Lower leg skin (tissue), 4 donors: Measurements from ENCODE around the gene UBA1. TPM values are rescaled to one million over a fixed set of nuclear protein-coding genes. Genes with fewer than 3 reads are reported as not detected.

Experiments
- DNase-seq, 2 donors: peaks; one replicate each; pipeline ENCODE4 v3.0.0-alpha.2; 2019; ENCODE audit warnings: low spot score in 2 of 2
- H3K4me3 ChIP-seq: fragments of 200-600 bp; sonication (generic); 2 replicates; pipeline ENCODE4 v1.5.1; 2017; ENCODE audit warnings: mild to moderate bottlenecking, low read depth; ENCODE audit not compliant: poor library complexity, severe bottlenecking
- POLR2A ChIP-seq, 2 donors: fragments of 450-650 bp; IDR thresholded peaks; one replicate each; pipeline ENCODE4 v1.6.1; 2016 to 2017; ENCODE audit warnings: antibody characterized with exemption in 2 of 2, mild to moderate bottlenecking in 1 of 2, moderate library complexity in 1 of 2
- WGBS, 2 donors: methylation state at CpG; one replicate each; pipeline ENCODE4 v1.1.5; 2018; 5-methylcytosine and 5-hydroxymethylcytosine counted together
- intact Hi-C: fragments of 100-400 bp; cut with DNase I; formaldehyde crosslinking; loops from one replicate; pipeline ENCODE4 v1.15.0; 2023; ENCODE audit warnings: low total_unique reads
- total RNA-seq, 4 donors: library from RNA; depleted of rRNA; stranded (reverse); fragments of >200 nt; gene quantifications; one replicate each; pipeline ENCODE4 v1.1.0, GENCODE V29; 2016
- TF ChIP-seq, protein P1 (sequence below), 3 donors: fragments of 450-650 bp; IDR thresholded peaks; one replicate each; pipeline ENCODE4 v1.5.1; 2016; ENCODE audit warnings: antibody characterized with exemption in 3 of 3, mild to moderate bottlenecking in 3 of 3, moderate library complexity in 2 of 3

UBA1 gene
- total RNA-seq, 4 donors from 2014 or later: 112 to 159 (median 121) TPM

DNA sequence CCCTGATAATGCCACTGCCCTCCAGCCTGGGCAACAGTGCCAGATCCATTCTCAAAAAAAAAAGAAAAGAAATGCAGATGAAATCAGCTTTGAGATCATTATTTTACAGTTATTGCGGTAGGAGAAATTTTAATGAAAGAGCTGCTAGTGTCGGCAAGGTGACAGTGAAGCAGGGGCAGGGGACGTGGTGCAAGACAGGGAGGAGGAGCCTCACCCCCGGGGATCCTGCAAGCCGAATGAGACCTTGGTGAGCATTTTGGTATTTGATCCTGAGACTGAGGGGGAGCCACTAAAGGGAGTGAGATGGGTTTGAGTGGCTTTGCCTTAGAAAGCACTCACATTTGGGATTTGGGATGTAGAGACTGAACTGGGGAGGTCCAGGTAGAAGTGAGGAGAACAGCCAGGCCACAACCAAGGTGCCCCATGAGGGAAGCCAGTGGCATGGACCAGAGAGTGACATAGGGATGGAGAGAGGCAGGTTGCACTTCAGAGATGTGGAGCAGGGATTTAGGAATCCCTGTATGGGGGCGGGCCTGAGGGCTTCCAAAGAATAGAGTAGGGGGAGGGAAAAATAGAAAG, 25.0 kb upstream of the UBA1 start:
- intact Hi-C loops: no loop called here
- WGBS, 2 donors: 85 to 93% methylated on average over 6 of the region's 6 CpGs
- DNase-seq: peak in 1 of 2 donors; percentile 60
- H3K4me3 ChIP-seq: no peak overlapping the region
- TF ChIP-seq, protein P1, sequence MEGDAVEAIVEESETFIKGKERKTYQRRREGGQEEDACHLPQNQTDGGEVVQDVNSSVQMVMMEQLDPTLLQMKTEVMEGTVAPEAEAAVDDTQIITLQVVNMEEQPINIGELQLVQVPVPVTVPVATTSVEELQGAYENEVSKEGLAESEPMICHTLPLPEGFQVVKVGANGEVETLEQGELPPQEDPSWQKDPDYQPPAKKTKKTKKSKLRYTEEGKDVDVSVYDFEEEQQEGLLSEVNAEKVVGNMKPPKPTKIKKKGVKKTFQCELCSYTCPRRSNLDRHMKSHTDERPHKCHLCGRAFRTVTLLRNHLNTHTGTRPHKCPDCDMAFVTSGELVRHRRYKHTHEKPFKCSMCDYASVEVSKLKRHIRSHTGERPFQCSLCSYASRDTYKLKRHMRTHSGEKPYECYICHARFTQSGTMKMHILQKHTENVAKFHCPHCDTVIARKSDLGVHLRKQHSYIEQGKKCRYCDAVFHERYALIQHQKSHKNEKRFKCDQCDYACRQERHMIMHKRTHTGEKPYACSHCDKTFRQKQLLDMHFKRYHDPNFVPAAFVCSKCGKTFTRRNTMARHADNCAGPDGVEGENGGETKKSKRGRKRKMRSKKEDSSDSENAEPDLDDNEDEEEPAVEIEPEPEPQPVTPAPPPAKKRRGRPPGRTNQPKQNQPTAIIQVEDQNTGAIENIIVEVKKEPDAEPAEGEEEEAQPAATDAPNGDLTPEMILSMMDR (IDR thresholded peaks at IDR 0.05): no peak
- TF ChIP-seq POLR2A (IDR thresholded peaks at IDR 0.05): no peak

DNA sequence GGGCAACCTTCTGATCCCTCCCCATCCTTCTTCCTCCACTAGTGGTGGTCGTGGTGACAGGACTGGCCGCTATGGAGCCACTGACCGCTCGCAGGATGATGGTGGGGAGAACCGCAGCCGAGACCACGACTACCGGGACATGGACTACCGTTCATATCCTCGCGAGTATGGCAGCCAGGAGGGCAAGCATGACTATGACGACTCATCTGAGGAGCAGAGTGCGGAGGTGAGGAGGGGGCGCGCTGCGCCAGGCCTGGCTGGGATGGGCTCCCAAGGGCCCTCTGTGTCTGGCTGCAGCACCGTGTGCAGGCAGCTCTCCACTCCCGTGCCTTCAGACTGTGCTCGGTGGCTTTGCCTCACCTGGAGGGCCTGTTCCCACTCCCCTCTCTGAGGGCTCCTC, 24.4 kb upstream of the UBA1 start:
- no peak overlapping the region for H3K4me3 ChIP-seq
- intact Hi-C loops: no loop called here
- TF ChIP-seq, protein P1 (IDR thresholded peaks at IDR 0.05): no peak
- no peak for TF ChIP-seq POLR2A (IDR thresholded peaks at IDR 0.05)
- DNase-seq: peak in 1 of 2 donors; percentile 77
- WGBS, 2 donors: 91 to 96% methylated on average over 19 of the region's 19 CpGs

- WGBS, 2 donors: 68 to 69% methylated on average over 5 to 13 of the region's 13 CpGs
Measured at GRCh38 chrX:47169726-47170515, 23.7 kb upstream of the UBA1 start.

DNA sequence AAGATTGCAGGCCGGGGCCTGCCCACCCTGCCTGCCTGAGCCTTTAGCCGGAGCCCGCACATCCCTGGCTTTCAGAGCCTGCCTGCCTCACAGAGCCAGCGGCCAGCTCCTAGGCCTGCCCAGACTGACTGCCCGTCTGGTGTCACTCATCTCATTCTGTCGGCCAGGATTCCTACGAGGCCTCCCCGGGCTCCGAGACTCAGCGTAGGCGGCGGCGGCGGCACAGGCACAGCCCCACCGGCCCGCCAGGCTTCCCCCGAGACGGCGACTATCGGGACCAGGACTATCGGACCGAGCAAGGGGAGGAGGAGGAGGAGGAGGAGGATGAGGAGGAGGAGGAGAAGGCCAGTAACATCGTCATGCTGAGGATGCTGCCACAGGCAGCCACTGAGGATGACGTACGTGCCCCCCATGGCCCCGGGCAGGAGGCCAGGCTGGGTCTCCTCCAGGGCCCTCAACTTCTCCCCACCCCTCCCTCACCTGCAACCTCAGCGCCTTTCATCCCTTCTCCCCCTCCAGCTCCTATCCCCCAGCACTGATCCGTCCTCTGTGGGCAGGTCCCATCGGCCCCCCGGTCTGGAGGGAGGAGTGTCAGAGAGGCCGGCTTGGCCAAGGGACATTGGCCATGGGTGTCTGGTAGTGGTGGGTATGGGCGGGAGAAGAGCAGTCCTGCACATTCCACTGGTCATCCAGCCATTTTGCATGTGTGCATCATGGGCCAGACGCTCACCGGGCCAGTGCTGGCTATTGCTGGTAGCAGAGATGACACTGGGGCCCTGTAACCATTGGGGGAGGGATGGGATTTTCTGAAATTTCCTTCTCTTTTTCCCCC, 22.6 kb upstream of the UBA1 start:
- WGBS, 2 donors: 84 to 92% methylated on average over 8 to 34 of the region's 34 CpGs
- H3K4me3 ChIP-seq: no peak overlapping the region
- no peak for TF ChIP-seq POLR2A (IDR thresholded peaks at IDR 0.05)
- TF ChIP-seq, protein P1 (IDR thresholded peaks at IDR 0.05): no peak
- intact Hi-C loops: no loop called here
- DNase-seq: peak in 1 of 2 donors; percentile 79

More at GRCh38 chrX:47169726-47170515, 23.7 kb upstream of the UBA1 start:
- TF ChIP-seq, protein P1 (IDR thresholded peaks at IDR 0.05): no peak
- TF ChIP-seq POLR2A (IDR thresholded peaks at IDR 0.05): no peak
- intact Hi-C loops: no loop called here
- peak in 1 of 2 donors; percentile 83 for DNase-seq
- H3K4me3 ChIP-seq: no peak overlapping the region

GRCh38 chrX:47171996-47172395, 21.6 kb upstream of the UBA1 start:
- no peak for DNase-seq
- intact Hi-C loops: no loop called here
- WGBS, 2 donors: 94% methylated on average over 2 of the region's 2 CpGs
- no peak overlapping the region for H3K4me3 ChIP-seq
- no peak for TF ChIP-seq POLR2A (IDR thresholded peaks at IDR 0.05)
- TF ChIP-seq, protein P1 (IDR thresholded peaks at IDR 0.05): no peak
